GM19240 (cell line): ENCODE data around the gene TYW3.
A peak's percentile ranks its signal among the peaks of the same experiment; 100 is the strongest.

Experiments
- DNase-seq: peaks from one replicate; pipeline ENCODE4 v3.0.0; 2011; ENCODE audit warnings: low spot score; ENCODE audit not compliant: insufficient read length

TYW3 gene

DNA sequence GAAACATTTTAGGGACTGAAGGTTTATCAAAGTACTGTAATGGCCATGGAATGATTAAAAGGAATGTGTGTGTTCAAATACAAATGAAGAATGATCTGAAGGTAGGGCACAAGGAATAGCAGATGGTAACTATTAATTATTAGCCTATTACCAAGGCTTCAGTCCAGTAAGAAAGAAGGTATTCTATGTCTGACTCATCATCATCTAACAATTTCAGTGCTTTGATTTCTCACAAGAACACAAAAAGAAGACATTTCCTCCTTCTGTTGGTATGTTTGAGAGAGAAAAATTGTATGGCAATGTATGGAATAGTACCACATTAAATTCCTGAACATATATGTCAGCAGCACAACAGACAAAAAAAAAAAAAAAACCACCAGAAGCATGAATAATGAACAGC lies 57.5 kb downstream of the TYW3 start:
- no peak for DNase-seq

GRCh38 chr1:74791491-74791890 lies 58.5 kb downstream of the TYW3 start:
- DNase-seq = no peak

- DNase-seq = no peak
These were observed 66.2 kb downstream of the TYW3 start for GRCh38 chr1:74799119-74799657.

GRCh38 chr1:74811436-74812179 lies 78.7 kb downstream of the TYW3 start:
- DNase-seq = peak; percentile 2

GRCh38 chr1:74812180-74812541 lies 79.2 kb downstream of the TYW3 start:
- peak; percentile 8 for DNase-seq
